HG03039 (cell line): Measurements from ENCODE around the gene PCDHGA6.

ENCODE experiments used
- ATAC-seq: cut with Tn5 transposase; IDR thresholded peaks from one replicate; pipeline ENCODE4 v1.9.1; 2021; ENCODE audit warnings: mild to moderate bottlenecking, moderate library complexity; ENCODE audit not compliant: unreplicated experiment

The PCDHGA6 gene

DNA sequence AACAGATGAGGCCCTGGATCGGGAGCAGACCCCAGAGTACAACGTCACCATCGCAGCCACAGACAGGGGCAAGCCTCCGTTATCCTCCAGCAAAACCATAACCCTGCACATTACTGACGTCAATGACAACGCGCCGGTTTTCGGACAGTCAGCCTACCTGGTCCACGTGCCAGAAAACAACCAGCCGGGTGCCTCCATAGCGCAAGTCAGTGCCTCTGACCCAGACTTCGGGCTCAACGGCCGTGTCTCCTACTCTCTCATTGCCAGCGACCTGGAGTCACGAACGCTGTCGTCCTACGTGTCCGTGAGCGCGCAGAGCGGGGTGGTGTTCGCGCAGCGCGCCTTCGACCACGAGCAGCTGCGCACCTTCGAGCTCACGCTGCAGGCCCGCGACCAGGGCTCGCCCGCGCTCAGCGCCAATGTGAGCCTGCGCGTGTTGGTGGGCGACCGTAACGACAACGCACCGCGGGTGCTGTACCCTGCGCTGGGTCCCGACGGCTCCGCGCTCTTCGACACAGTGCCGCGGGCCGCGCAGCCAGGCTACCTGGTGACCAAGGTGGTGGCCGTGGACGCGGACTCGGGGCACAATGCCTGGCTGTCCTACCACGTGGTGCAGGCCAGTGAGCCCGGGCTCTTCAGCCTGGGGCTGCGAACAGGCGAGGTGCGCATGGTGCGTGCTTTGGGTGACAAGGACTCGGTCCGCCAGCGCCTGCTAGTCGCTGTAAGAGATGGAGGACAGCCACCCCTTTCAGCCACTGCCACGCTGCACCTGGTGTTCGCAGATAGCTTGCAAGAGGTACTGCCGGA, 45.6 kb downstream of the PCDHGA6 start:
- no peak for ATAC-seq

DNA sequence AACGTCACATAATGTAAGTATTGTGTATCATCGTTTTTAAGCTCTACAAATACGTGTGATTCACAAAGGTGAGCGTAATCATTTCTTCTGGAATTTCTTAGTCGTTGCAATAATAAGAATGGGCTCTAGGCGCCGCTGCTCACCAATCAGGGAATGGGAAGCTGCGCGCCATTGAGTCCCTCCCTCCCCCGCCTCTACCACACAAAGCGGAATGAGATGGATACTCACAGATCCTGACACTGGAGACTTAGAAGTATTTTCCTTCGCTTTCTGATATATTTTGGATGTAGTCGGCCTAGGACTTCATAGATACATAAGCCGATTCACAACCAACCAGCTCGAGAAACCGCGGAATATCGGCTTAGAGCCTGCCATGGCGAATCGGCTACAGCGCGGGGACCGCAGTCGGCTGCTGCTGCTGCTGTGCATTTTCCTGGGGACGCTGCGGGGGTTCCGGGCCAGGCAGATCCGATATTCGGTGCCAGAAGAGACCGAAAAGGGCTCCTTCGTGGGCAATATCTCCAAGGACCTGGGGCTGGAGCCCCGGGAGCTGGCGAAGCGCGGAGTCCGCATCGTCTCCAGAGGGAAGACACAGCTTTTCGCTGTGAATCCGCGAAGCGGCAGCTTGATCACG, 47.3 kb downstream of the PCDHGA6 start, which contains the start of gene PCDHGA11:
Gene PCDHGA11, plus strand, starts transcription at position 197 of the 634 bp plus-strand sequence. Its CDS starts 177 bp downstream, at position 374.
- ATAC-seq, result no peak

GRCh38 chr5:141421489-141421855, 47.8 kb downstream of the PCDHGA6 start:
- ATAC-seq, result no peak

DNA sequence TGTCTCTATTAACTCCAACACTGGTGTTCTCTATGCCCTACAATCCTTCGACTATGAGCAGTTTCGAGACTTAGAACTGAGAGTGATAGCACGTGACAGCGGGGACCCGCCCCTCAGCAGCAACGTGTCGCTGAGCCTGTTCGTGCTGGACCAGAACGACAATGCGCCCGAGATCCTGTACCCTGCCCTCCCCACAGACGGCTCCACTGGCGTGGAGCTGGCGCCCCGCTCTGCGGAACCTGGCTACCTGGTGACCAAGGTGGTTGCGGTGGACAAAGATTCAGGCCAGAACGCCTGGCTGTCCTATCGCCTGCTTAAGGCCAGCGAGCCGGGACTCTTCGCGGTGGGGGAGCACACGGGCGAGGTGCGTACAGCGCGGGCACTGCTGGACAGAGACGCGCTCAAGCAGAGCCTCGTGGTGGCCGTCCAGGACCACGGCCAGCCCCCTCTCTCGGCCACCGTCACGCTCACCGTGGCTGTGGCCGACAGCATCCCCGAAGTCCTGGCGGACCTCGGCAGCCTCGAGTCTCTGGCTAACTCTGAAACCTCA, 49.1 kb downstream of the PCDHGA6 start:
- ATAC-seq, result no peak

- no peak for ATAC-seq
Observed at GRCh38 chr5:141427783-141428426, 54.2 kb downstream of the PCDHGA6 start.
